Measurements from ENCODE around the gene TOGARAM1.

Gene TOGARAM1

GRCh38 chr14:45003924-45004323, 41.9 kb downstream of the TOGARAM1 start:
- no peak for TF ChIP-seq CTCF (IDR thresholded peaks at IDR 0.05)

- TF ChIP-seq CTCF (IDR thresholded peaks at IDR 0.05): no peak
Observed at GRCh38 chr14:45015133-45015532, 53.1 kb downstream of the TOGARAM1 start.

- no peak for TF ChIP-seq CTCF (IDR thresholded peaks at IDR 0.05)
Observed at GRCh38 chr14:45028107-45028626, 66.2 kb downstream of the TOGARAM1 start.

- TF ChIP-seq CTCF (IDR thresholded peaks at IDR 0.05): no peak
Observed at GRCh38 chr14:45034730-45035129, 72.7 kb downstream of the TOGARAM1 start.

GRCh38 chr14:45038256-45038655, 76.3 kb downstream of the TOGARAM1 start:
- TF ChIP-seq CTCF (IDR thresholded peaks at IDR 0.05): no peak

GRCh38 chr14:45038865-45039264, 76.9 kb downstream of the TOGARAM1 start:
- TF ChIP-seq CTCF (IDR thresholded peaks at IDR 0.05): no peak

GRCh38 chr14:45039390-45039789, 77.4 kb downstream of the TOGARAM1 start:
- no peak for TF ChIP-seq CTCF (IDR thresholded peaks at IDR 0.05)

GRCh38 chr14:45041641-45042040, 79.7 kb downstream of the TOGARAM1 start:
- no peak for TF ChIP-seq CTCF (IDR thresholded peaks at IDR 0.05)

Data from LNCAP (cell line).